Astrocyte (in vitro differentiated cells and primary cell): ENCODE results near the gene ST3GAL2. TPM values are rescaled to one million over a fixed set of nuclear protein-coding genes. Genes with fewer than 3 reads are reported as not detected.

Source experiments
- DNase-seq: peaks from one replicate; pipeline ENCODE4 v3.0.0-alpha.2; 2010; ENCODE audit warnings: low read depth
- FAIRE-seq: peaks from 2 replicates; lab custom pipeline; 2011; peaks lifted over from hg19 to GRCh38; lab: Jason Lieb, UNC
- H2AFZ ChIP-seq: 2 replicates; pipeline ENCODE4 v1.6.0; 2012; ENCODE audit warnings: low read depth, low read length, inconsistent platforms
- H3K27ac ChIP-seq: 2 replicates; pipeline ENCODE4 v1.5.1; 2011; ENCODE audit warnings: low read depth, low read length, inconsistent platforms
- H3K27me3 ChIP-seq: 2 replicates; pipeline ENCODE4 v1.6.0; 2011; ENCODE audit warnings: low read length, inconsistent platforms; ENCODE audit not compliant: insufficient read depth
- H3K36me3 ChIP-seq: 2 replicates; pipeline ENCODE4 v1.5.1; 2011; ENCODE audit warnings: low read length, inconsistent platforms; ENCODE audit not compliant: insufficient read depth
- H3K4me1 ChIP-seq: 2 replicates; pipeline ENCODE4 v1.5.1; 2011; ENCODE audit warnings: low read length, inconsistent platforms; ENCODE audit not compliant: insufficient read depth
- H3K4me2 ChIP-seq: 2 replicates; pipeline ENCODE4 v1.6.0; 2012; ENCODE audit warnings: low read length, inconsistent platforms
- H3K4me3 ChIP-seq: 2 replicates; pipeline ENCODE4 v1.5.1; 2011; ENCODE audit warnings: low read depth, mild to moderate bottlenecking, low read length, inconsistent platforms; ENCODE audit not compliant: insufficient read depth
- H3K79me2 ChIP-seq: 2 replicates; pipeline ENCODE4 v1.6.0; 2012; ENCODE audit warnings: mild to moderate bottlenecking, low read length, inconsistent platforms; ENCODE audit not compliant: insufficient read depth
- H3K9ac ChIP-seq: 2 replicates; pipeline ENCODE4 v1.6.0; 2012; ENCODE audit warnings: mild to moderate bottlenecking, low read length, inconsistent platforms
- H3K9me3 ChIP-seq: 2 replicates; pipeline ENCODE4 v1.5.1; 2012; ENCODE audit warnings: low read depth, mild to moderate bottlenecking, low read length, inconsistent platforms; ENCODE audit not compliant: insufficient read depth
- H4K20me1 ChIP-seq: 2 replicates; pipeline ENCODE4 v1.6.0; 2012; ENCODE audit warnings: low read length, inconsistent platforms; ENCODE audit not compliant: insufficient read depth
- H3K27ac Mint-ChIP-seq: one replicate; pipeline ENCODE4 v1.8.0; 2021; ENCODE audit warnings: mild to moderate bottlenecking, mixed read lengths; ENCODE audit not compliant: unreplicated experiment
- H3K27me3 Mint-ChIP-seq: one replicate; pipeline ENCODE4 v1.8.0; 2021; ENCODE audit warnings: low read depth, mixed read lengths; ENCODE audit not compliant: unreplicated experiment
- H3K36me3 Mint-ChIP-seq: one replicate; pipeline ENCODE4 v1.8.0; 2021; ENCODE audit warnings: low read depth, mixed read lengths; ENCODE audit not compliant: unreplicated experiment
- H3K4me1 Mint-ChIP-seq: one replicate; pipeline ENCODE4 v1.8.0; 2021; ENCODE audit warnings: low read depth, mixed read lengths; ENCODE audit not compliant: unreplicated experiment
- H3K4me3 Mint-ChIP-seq: one replicate; pipeline ENCODE4 v1.8.0; 2021; ENCODE audit warnings: mild to moderate bottlenecking, moderate library complexity, mixed read lengths; ENCODE audit not compliant: unreplicated experiment
- H3K9me3 Mint-ChIP-seq: one replicate; pipeline ENCODE4 v1.8.0; 2021; ENCODE audit warnings: mild to moderate bottlenecking, mixed read lengths; ENCODE audit not compliant: unreplicated experiment
- EZH2 ChIP-seq: IDR thresholded peaks from 2 replicates; pipeline ENCODE4 v1.6.1; 2012; ENCODE audit warnings: mild to moderate bottlenecking, low read length, inconsistent platforms; ENCODE audit not compliant: insufficient read depth
- total RNA-seq: library from RNA; stranded (reverse); gene quantifications from 2 replicates; pipeline ENCODE4 v1.2.1, GENCODE V29; 2021
- TF ChIP-seq, protein P1 (sequence below): IDR thresholded peaks from 2 replicates; pipeline ENCODE4 v1.5.1; 2011; ENCODE audit warnings: low read depth, mild to moderate bottlenecking, inconsistent platforms, low read length, moderate library complexity; ENCODE audit not compliant: insufficient read depth

Gene ST3GAL2
- total RNA-seq, 1 donor from 2014 or later, result 108 TPM

DNA sequence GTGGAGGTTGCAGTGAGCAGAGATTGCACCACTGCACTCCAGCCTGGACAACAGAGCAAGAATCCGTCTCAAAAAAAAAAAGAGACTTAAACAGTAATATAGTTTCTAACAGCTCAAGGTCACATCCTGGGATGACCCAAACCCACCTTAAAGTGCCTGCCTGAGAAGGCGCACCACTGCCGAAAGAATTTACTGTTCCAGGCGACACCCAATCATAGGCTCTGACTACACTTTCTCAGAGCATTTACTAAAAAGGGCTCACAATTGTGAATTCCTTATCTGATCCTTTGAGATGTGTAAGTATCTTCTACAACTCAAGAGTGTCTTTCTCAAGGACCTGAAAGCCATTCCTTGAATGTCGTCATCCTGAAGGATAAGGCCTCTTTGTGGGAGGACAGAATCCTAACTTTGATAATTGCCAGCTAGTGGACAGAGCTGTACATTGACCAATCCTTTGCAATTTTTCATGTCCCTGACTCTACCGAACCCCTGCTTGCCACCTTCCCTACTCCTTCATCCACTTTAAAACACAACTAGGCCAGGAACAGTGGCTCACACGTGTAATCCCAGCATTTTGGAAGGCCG is 2.6 kb upstream of the ST3GAL2 start:
- H3K36me3 Mint-ChIP-seq, result no peaks in the 10 kb centered on the region
- no peaks in the 10 kb centered on the region for H3K36me3 ChIP-seq
- H3K27ac Mint-ChIP-seq, result no peak overlapping the region
- no peak for TF ChIP-seq EZH2
- TF ChIP-seq, protein P1, sequence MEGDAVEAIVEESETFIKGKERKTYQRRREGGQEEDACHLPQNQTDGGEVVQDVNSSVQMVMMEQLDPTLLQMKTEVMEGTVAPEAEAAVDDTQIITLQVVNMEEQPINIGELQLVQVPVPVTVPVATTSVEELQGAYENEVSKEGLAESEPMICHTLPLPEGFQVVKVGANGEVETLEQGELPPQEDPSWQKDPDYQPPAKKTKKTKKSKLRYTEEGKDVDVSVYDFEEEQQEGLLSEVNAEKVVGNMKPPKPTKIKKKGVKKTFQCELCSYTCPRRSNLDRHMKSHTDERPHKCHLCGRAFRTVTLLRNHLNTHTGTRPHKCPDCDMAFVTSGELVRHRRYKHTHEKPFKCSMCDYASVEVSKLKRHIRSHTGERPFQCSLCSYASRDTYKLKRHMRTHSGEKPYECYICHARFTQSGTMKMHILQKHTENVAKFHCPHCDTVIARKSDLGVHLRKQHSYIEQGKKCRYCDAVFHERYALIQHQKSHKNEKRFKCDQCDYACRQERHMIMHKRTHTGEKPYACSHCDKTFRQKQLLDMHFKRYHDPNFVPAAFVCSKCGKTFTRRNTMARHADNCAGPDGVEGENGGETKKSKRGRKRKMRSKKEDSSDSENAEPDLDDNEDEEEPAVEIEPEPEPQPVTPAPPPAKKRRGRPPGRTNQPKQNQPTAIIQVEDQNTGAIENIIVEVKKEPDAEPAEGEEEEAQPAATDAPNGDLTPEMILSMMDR, result no peak
- H3K4me1 ChIP-seq, result peaks cover 13% of the 10 kb centered on the region
- FAIRE-seq, result no peak
- no peak overlapping the region for H2AFZ ChIP-seq
- no peaks in the 10 kb centered on the region for H3K27me3 Mint-ChIP-seq
- DNase-seq, result no peak
- H3K9me3 Mint-ChIP-seq, result no peaks in the 10 kb centered on the region
- peaks cover 19% of the 10 kb centered on the region for H4K20me1 ChIP-seq
- H3K79me2 ChIP-seq, result peaks cover 19% of the 10 kb centered on the region
- no peaks in the 10 kb centered on the region for H3K27me3 ChIP-seq
- H3K9ac ChIP-seq, result no peak overlapping the region
- H3K4me2 ChIP-seq, result no peak overlapping the region
- no peak overlapping the region for H3K4me3 Mint-ChIP-seq
- no peaks in the 10 kb centered on the region for H3K9me3 ChIP-seq
- no peak overlapping the region for H3K27ac ChIP-seq
- peaks cover 12% of the 10 kb centered on the region for H3K4me1 Mint-ChIP-seq
- H3K4me3 ChIP-seq, result no peak overlapping the region

GRCh38 chr16:70440009-70440692 is 1.3 kb upstream of the ST3GAL2 start:
- TF ChIP-seq, protein P1, result no peak
- TF ChIP-seq EZH2, result no peak
- FAIRE-seq (no peak), DNase-seq (no peak)
- Mint-ChIP-seq H3K4me3 (peak overlapping the region; percentile 92), H3K27ac (no peak overlapping the region), H3K27me3 (no peaks in the 10 kb centered on the region), H3K9me3 (no peaks in the 10 kb centered on the region), H3K36me3 (no peaks in the 10 kb centered on the region), H3K4me1 (peaks cover 21% of the 10 kb centered on the region)
- Histone ChIP-seq H3K9me3 (no peaks in the 10 kb centered on the region), H3K36me3 (no peaks in the 10 kb centered on the region), H3K4me2 (peak overlapping the region; percentile 88), H3K27me3 (no peaks in the 10 kb centered on the region), H3K4me1 (peaks cover 19% of the 10 kb centered on the region), H4K20me1 (peaks cover 26% of the 10 kb centered on the region), H3K9ac (peak overlapping the region; percentile 71), H3K27ac (no peak overlapping the region), H2AFZ (peak overlapping the region; percentile 84), H3K4me3 (no peak overlapping the region), H3K79me2 (peaks cover 31% of the 10 kb centered on the region)

DNA sequence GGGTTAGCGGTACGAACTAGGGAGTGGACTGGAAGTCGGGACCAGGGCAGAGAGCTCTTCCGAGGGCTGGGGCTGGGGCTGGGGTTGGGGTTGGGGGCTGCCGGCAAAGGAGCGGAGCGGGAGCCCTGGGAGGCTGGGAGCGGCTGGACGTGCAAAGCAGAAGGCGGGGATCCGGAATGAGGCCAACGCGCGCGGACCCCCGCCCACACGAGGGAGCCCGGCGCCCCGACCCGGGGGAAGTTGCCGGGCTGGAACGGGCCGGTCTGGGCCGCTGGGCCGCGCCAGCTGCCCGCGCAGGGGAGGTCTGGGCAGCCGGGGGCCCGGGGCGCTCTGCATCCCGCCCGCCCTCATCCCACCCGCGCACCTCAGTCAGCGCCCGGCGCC is 323 bp downstream of the ST3GAL2 start:
- H3K4me3 Mint-ChIP-seq, result peak overlapping the region; percentile 99
- Histone ChIP-seq H3K27me3 (no peaks in the 10 kb centered on the region), H3K9me3 (no peaks in the 10 kb centered on the region), H3K9ac (peak overlapping the region; percentile 93), H3K27ac (peak overlapping the region; percentile 80), H4K20me1 (peaks cover 42% of the 10 kb centered on the region), H3K4me1 (peaks cover 27% of the 10 kb centered on the region), H3K36me3 (no peaks in the 10 kb centered on the region), H3K79me2 (peaks cover 47% of the 10 kb centered on the region), H2AFZ (peak overlapping the region; percentile 28), H3K4me3 (peak overlapping the region; percentile 71), H3K4me2 (peak overlapping the region; percentile 96)
- H3K36me3 Mint-ChIP-seq, result peaks cover 9% of the 10 kb centered on the region
- H3K27ac Mint-ChIP-seq, result peak overlapping the region; percentile 97
- TF ChIP-seq EZH2, result no peak
- TF ChIP-seq, protein P1, result no peak
- DNase-seq (no peak), FAIRE-seq (no peak)
- no peaks in the 10 kb centered on the region for H3K9me3 Mint-ChIP-seq
- H3K27me3 Mint-ChIP-seq, result no peaks in the 10 kb centered on the region
- peaks cover 31% of the 10 kb centered on the region for H3K4me1 Mint-ChIP-seq
